Trophoblast cell (in vitro differentiated cells and primary cell): ENCODE measurements around the gene CAB39.
A peak's percentile ranks its signal among the peaks of the same experiment; 100 is the strongest.

ENCODE experiments used
- DNase-seq, 2 donors: peaks; one replicate each; pipeline ENCODE4 v3.0.0-alpha.2; 2016
- H2AFZ ChIP-seq: 2 replicates; pipeline ENCODE4 v1.6.1; 2013; ENCODE audit warnings: low read length, moderate library complexity, mild to moderate bottlenecking; ENCODE audit not compliant: insufficient read depth, poor library complexity
- H2AK5ac ChIP-seq: 2 replicates; pipeline ENCODE4 v1.6.1; 2013; ENCODE audit warnings: mild to moderate bottlenecking, low read length
- H2BK120ac ChIP-seq: 2 replicates; pipeline ENCODE4 v1.6.1; 2013; ENCODE audit warnings: low read length, mild to moderate bottlenecking, moderate library complexity; ENCODE audit not compliant: insufficient read depth, poor library complexity
- H2BK12ac ChIP-seq: 2 replicates; pipeline ENCODE4 v1.6.1; 2013; ENCODE audit warnings: mild to moderate bottlenecking, low read length, moderate library complexity
- H2BK5ac ChIP-seq: 2 replicates; pipeline ENCODE4 v1.6.1; 2013; ENCODE audit warnings: low read length, low read depth, moderate library complexity, mild to moderate bottlenecking; ENCODE audit not compliant: poor library complexity
- H3K14ac ChIP-seq: 2 replicates; pipeline ENCODE4 v1.6.1; 2013; ENCODE audit warnings: mild to moderate bottlenecking, low read length
- H3K18ac ChIP-seq: 2 replicates; pipeline ENCODE4 v1.6.1; 2013; ENCODE audit warnings: mild to moderate bottlenecking, low read length
- H3K23ac ChIP-seq: 2 replicates; pipeline ENCODE4 v1.6.1; 2013; ENCODE audit warnings: low read length
- H3K27ac ChIP-seq: 2 replicates; pipeline ENCODE4 v1.5.1; 2013; ENCODE audit warnings: low read depth, mild to moderate bottlenecking, inconsistent platforms, low read length, moderate library complexity
- H3K27me3 ChIP-seq: 2 replicates; pipeline ENCODE4 v1.6.1; 2013; ENCODE audit warnings: inconsistent platforms, mild to moderate bottlenecking, low read length, moderate library complexity; ENCODE audit not compliant: insufficient read depth
- H3K36me3 ChIP-seq, 2 experiments: 1 replicate in 1 of 2; 2 replicates in 1 of 2; pipeline ENCODE4 v1.6.1; 2013; ENCODE audit warnings: low read length in 2 of 2, mild to moderate bottlenecking in 2 of 2, moderate library complexity in 1 of 2; ENCODE audit not compliant: insufficient read depth in 2 of 2, control insufficient read depth in 1 of 2
- H3K4ac ChIP-seq: 2 replicates; pipeline ENCODE4 v1.6.1; 2013; ENCODE audit warnings: low read depth, mild to moderate bottlenecking, low read length, moderate library complexity
- H3K4me1 ChIP-seq, 2 experiments: 1 replicate in 1 of 2; 2 replicates in 1 of 2; pipeline ENCODE4 v1.6.1; 2013; ENCODE audit warnings: low read length in 2 of 2, mild to moderate bottlenecking in 2 of 2, moderate library complexity in 1 of 2; ENCODE audit not compliant: insufficient read depth in 2 of 2, control insufficient read depth in 1 of 2
- H3K4me2 ChIP-seq: 2 replicates; pipeline ENCODE4 v1.6.1; 2013; ENCODE audit warnings: inconsistent platforms, mild to moderate bottlenecking, low read length, moderate library complexity
- H3K4me3 ChIP-seq: 2 replicates; pipeline ENCODE4 v1.5.1; 2013; ENCODE audit warnings: mild to moderate bottlenecking, low read depth, low read length, inconsistent platforms
- H3K79me1 ChIP-seq: one replicate; pipeline ENCODE4 v1.6.1; 2013; ENCODE audit warnings: low read length
- H3K79me2 ChIP-seq: 2 replicates; pipeline ENCODE4 v1.6.1; 2013; ENCODE audit warnings: low read length, mild to moderate bottlenecking; ENCODE audit not compliant: control insufficient read depth, insufficient read depth, poor library complexity
- H3K9ac ChIP-seq: 2 replicates; pipeline ENCODE4 v1.6.1; 2013; ENCODE audit warnings: mild to moderate bottlenecking, low read length
- H3K9me3 ChIP-seq: 2 replicates; pipeline ENCODE4 v1.6.1; 2013; ENCODE audit warnings: low read depth, mild to moderate bottlenecking, control low read depth, inconsistent platforms, low read length; ENCODE audit not compliant: insufficient read depth
- H4K12ac ChIP-seq: 2 replicates; pipeline ENCODE4 v1.6.1; 2013; ENCODE audit warnings: low read depth, mild to moderate bottlenecking, low read length, moderate library complexity
- H4K8ac ChIP-seq: 2 replicates; pipeline ENCODE4 v1.6.1; 2013; ENCODE audit warnings: low read depth, mild to moderate bottlenecking, low read length, moderate library complexity
- H4K91ac ChIP-seq: one replicate; pipeline ENCODE4 v1.6.1; 2013; ENCODE audit warnings: low read depth, mild to moderate bottlenecking, low read length, moderate library complexity
- WGBS: extraction: QIAGEN DNeasy Blood & Tissue Kit; methylation state at CpG from one replicate; pipeline ENCODE4 v1.1.7; 2013; ENCODE audit warnings: missing lambda C conversion rate; ENCODE audit not compliant: insufficient read length, insufficient coverage; ENCODE audit errors: extremely low coverage; 5-methylcytosine and 5-hydroxymethylcytosine counted together

The CAB39 gene

GRCh38 chr2:230823264-230823964 is 110.8 kb downstream of the CAB39 start:
- H3K9ac ChIP-seq: no peak overlapping the region
- H3K27me3 ChIP-seq: no peaks in the 10 kb centered on the region
- no peak overlapping the region for H3K18ac ChIP-seq
- no peak overlapping the region for H3K27ac ChIP-seq
- H4K8ac ChIP-seq: no peak overlapping the region
- H3K4ac ChIP-seq: no peak overlapping the region
- H2BK12ac ChIP-seq: no peak overlapping the region
- H4K91ac ChIP-seq: no peak overlapping the region
- no peaks in the 10 kb centered on the region for H3K79me1 ChIP-seq
- DNase-seq: no peak
- no peak overlapping the region for H2AK5ac ChIP-seq
- no CpG with 5 or more reads among the region's 10 CpGs for WGBS
- H2BK120ac ChIP-seq: no peak overlapping the region
- H3K9me3 ChIP-seq: no peaks in the 10 kb centered on the region
- no peak overlapping the region for H3K14ac ChIP-seq
- H3K4me1 ChIP-seq: no peaks in the 10 kb centered on the region
- H3K4me3 ChIP-seq: no peak overlapping the region
- no peak overlapping the region for H4K12ac ChIP-seq
- no peaks in the 10 kb centered on the region for H3K79me2 ChIP-seq
- no peak overlapping the region for H2AFZ ChIP-seq
- no peak overlapping the region for H3K4me2 ChIP-seq
- no peak overlapping the region for H2BK5ac ChIP-seq
- H3K23ac ChIP-seq: no peak overlapping the region
- peaks cover 5 to 9% of the 10 kb centered on the region in 2 experiments for H3K36me3 ChIP-seq

- DNase-seq: peak; percentile 17 to 89
- no peaks in the 10 kb centered on the region for H3K79me2 ChIP-seq
- no peak overlapping the region for H3K18ac ChIP-seq
- H3K9ac ChIP-seq: no peak overlapping the region
- no peak overlapping the region for H4K8ac ChIP-seq
- no peak overlapping the region for H3K27ac ChIP-seq
- no peak overlapping the region for H4K12ac ChIP-seq
- no peaks in the 10 kb centered on the region for H3K79me1 ChIP-seq
- H3K4me1 ChIP-seq: no peaks in the 10 kb centered on the region
- no peak overlapping the region for H2AFZ ChIP-seq
- no peak overlapping the region for H4K91ac ChIP-seq
- no peak overlapping the region for H2BK120ac ChIP-seq
- no peaks in the 10 kb centered on the region for H3K9me3 ChIP-seq
- H3K4ac ChIP-seq: no peak overlapping the region
- no peak overlapping the region for H3K4me2 ChIP-seq
- WGBS: no CpG with 5 or more reads among the region's 14 CpGs
- H2BK5ac ChIP-seq: no peak overlapping the region
- no peak overlapping the region for H3K14ac ChIP-seq
- H3K4me3 ChIP-seq: no peak overlapping the region
- H2AK5ac ChIP-seq: no peak overlapping the region
- H2BK12ac ChIP-seq: no peak overlapping the region
- H3K23ac ChIP-seq: no peak overlapping the region
- H3K27me3 ChIP-seq: no peaks in the 10 kb centered on the region
- peaks cover 3% of the 10 kb centered on the region in 2 experiments for H3K36me3 ChIP-seq
Measured at GRCh38 chr2:230824406-230824978, 111.8 kb downstream of the CAB39 start.

DNA sequence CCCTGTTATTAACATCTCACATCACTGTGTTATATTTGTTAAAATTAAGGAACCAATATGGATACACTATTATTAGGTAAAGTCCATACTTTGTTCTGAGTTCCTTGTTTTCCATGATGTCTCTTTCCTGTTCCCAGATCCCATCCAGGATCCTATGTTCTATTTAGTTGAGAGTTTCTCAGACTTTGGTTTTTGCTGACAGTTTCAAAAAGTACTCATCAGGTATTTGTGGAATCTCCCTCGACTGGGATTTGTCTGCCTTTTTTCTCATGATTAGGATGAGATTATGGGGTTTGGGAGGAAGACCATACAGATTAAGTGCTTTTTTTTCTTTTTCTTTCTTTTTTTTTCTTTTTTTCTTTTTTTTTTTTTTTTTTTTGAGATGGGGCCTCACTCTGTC is 112.7 kb downstream of the CAB39 start:
- Histone ChIP-seq H3K18ac (no peak overlapping the region), H4K12ac (no peak overlapping the region), H3K79me2 (no peaks in the 10 kb centered on the region), H3K14ac (no peak overlapping the region), H2BK120ac (no peak overlapping the region), H2BK5ac (no peak overlapping the region), H3K27ac (no peak overlapping the region), H3K9me3 (peaks cover 3% of the 10 kb centered on the region), H3K4me3 (no peak overlapping the region), H3K4me1 (no peaks in the 10 kb centered on the region), H3K23ac (no peak overlapping the region), H3K27me3 (no peaks in the 10 kb centered on the region), H3K4ac (no peak overlapping the region), H3K36me3 (peaks cover 2 to 3% of the 10 kb centered on the region in 2 experiments), H3K4me2 (no peak overlapping the region), H4K8ac (no peak overlapping the region), H4K91ac (no peak overlapping the region), H2AK5ac (no peak overlapping the region), H3K9ac (no peak overlapping the region), H2AFZ (no peak overlapping the region), H3K79me1 (no peaks in the 10 kb centered on the region), H2BK12ac (no peak overlapping the region)
- WGBS: no CpG with 5 or more reads among the region's 1 CpG
- no peak for DNase-seq

GRCh38 chr2:230827774-230828271 is 115.2 kb downstream of the CAB39 start:
- Histone ChIP-seq H3K27me3 (no peaks in the 10 kb centered on the region), H3K79me1 (no peaks in the 10 kb centered on the region), H3K36me3 (no peaks in the 10 kb centered on the region), H3K9me3 (peaks cover 3% of the 10 kb centered on the region), H3K9ac (no peak overlapping the region), H4K91ac (no peak overlapping the region), H3K79me2 (no peaks in the 10 kb centered on the region), H3K4me1 (no peaks in the 10 kb centered on the region), H2BK120ac (no peak overlapping the region), H3K4ac (no peak overlapping the region), H3K23ac (no peak overlapping the region), H2AFZ (no peak overlapping the region), H4K12ac (no peak overlapping the region), H2AK5ac (no peak overlapping the region), H3K4me2 (no peak overlapping the region), H3K27ac (no peak overlapping the region), H3K18ac (no peak overlapping the region), H4K8ac (no peak overlapping the region), H3K4me3 (no peak overlapping the region), H2BK5ac (no peak overlapping the region), H3K14ac (no peak overlapping the region), H2BK12ac (no peak overlapping the region)
- no peak for DNase-seq
- WGBS: no CpG with 5 or more reads among the region's 36 CpGs
